Measurements from ENCODE around the gene HES4. TPM values are rescaled to one million over a fixed set of nuclear protein-coding genes. Genes with fewer than 3 reads are reported as not detected.

Gene HES4
- total and polyA plus RNA-seq, 2 donors (not counting 3 experiments of a cell fraction or from before 2014, with no cell fraction given): 30.5 to 37.6 TPM

GRCh38 chr1:1000357-1001056 is 610 bp upstream of the HES4 start:
- TSS peak; percentile 17 for BruUV-seq (replicated peaks)
- CTCF ChIA-PET: interaction anchor here (2.1 to 5.7 kb wide), 3 partner anchors 14 to 18 kb away, joined by 22 to 41 read pairs (median 27); partner anchors contain the start of genes AGRN, ISG15 and PERM1
- TF ChIP-seq, protein P1, sequence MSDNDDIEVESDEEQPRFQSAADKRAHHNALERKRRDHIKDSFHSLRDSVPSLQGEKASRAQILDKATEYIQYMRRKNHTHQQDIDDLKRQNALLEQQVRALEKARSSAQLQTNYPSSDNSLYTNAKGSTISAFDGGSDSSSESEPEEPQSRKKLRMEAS (IDR thresholded peaks at IDR 0.05; ENCODE audit: insufficient read depth, insufficient read length): peak; percentile 96
- TF ChIP-seq MYC (IDR thresholded peaks at IDR 0.05; ENCODE audit: low read depth, low read length) (peak; percentile 96), FOS (IDR thresholded peaks at IDR 0.05; ENCODE audit: borderline replicate concordance, insufficient read depth, low read length) (peak; percentile 37), POLR2A (IDR thresholded peaks at IDR 0.05; ENCODE audit: low read depth, low read length) (no peak), GATA2 (IDR thresholded peaks at IDR 0.05; ENCODE audit: insufficient read depth, insufficient read length, low read depth, low read length) (no peak), JUN (IDR thresholded peaks at IDR 0.05; ENCODE audit: borderline replicate concordance, insufficient read depth, insufficient read length, low read depth) (peak; percentile 97)
- POLR2A ChIA-PET: no interaction called here
- Histone ChIP-seq H3K36me3 (ENCODE audit: control insufficient read depth in 2 of 2, extremely low read depth in 1 of 2, insufficient read depth in 2 of 2, low read length in 2 of 2) (no peaks in the 10 kb centered on the region), H3K4me2 (ENCODE audit: insufficient read depth, low read length) (peak overlapping the region; percentile 44), H3K9ac (replicated peaks; ENCODE audit: extremely low read depth, insufficient read depth, low read length) (peak overlapping the region; percentile 91), H3K4me3 (replicated peaks in 1 of 3; ENCODE audit: insufficient read depth in 1 of 3, low read depth in 1 of 3, low read length in 3 of 3) (peak overlapping the region; percentile 25 to 51 (median 47)), H4K20me1 (replicated peaks; ENCODE audit: control insufficient read depth, extremely low read depth, insufficient read depth, low read length) (no peaks in the 10 kb centered on the region), H2AFZ (ENCODE audit: low read depth, low read length) (peak overlapping the region; percentile 43), H3K27me3 (ENCODE audit: control insufficient read depth in 2 of 2, insufficient read depth in 2 of 2, low read length in 2 of 2) (peaks cover 0 to 19% of the 10 kb centered on the region in 2 experiments), H3K9me1 (replicated peaks; ENCODE audit: control insufficient read depth, extremely low read depth, insufficient read depth, low read length) (no peaks in the 10 kb centered on the region), H3K27ac (ENCODE audit: insufficient read depth, low read depth, low read length) (peak overlapping the region; percentile 80), H3K4me1 (ENCODE audit: control insufficient read depth, extremely low read depth, insufficient read depth, low read length) (peaks cover 19% of the 10 kb centered on the region), H3K9me3 (replicated peaks; ENCODE audit: control insufficient read depth, insufficient read depth, low read length) (no peaks in the 10 kb centered on the region), H3K79me2 (ENCODE audit: control insufficient read depth, insufficient read depth, low read length) (no peaks in the 10 kb centered on the region)
- FAIRE-seq (peak; percentile 75), DNase-seq (ENCODE audit: low read depth, low spot score) (peak; percentile 83)
- dilution Hi-C loops (cut with MboI; ENCODE audit: extremely low pct_ligation_motif_present, low sequenced_read_pairs): no loop called here
- intact Hi-C loops (cut with micrococcal nuclease): loop anchor here (1.0 to 2.0 kb wide), 2 partner anchors 14 to 64 kb away; no protein-coding TSS in a partner anchor
